Motor neuron (in vitro differentiated cells): Measurements from ENCODE around the gene BARHL2. TPM values are rescaled to one million over a fixed set of nuclear protein-coding genes. Genes with fewer than 3 reads are reported as not detected.
A peak's percentile ranks its signal among the peaks of the same experiment; 100 is the strongest.

Experiments used
- ATAC-seq, 8 experiments: fragments of 200-7000 bp; cut with Tn5 transposase; replicated peaks in 6 of 8; 2 replicates each; pipeline ENCODE4 v1.8.0; 2021; ENCODE audit warnings: mild to moderate bottlenecking in 8 of 8, moderate library complexity in 8 of 8
- H3K27ac ChIP-seq, 2 donors: fragments of 250-450 bp; sonication (Bioruptor Pico); 2 replicates each; pipeline ENCODE4 v1.9.0; 2021; ENCODE audit warnings: antibody characterized with exemption in 2 of 2, mild to moderate bottlenecking in 2 of 2, moderate library complexity in 1 of 2
- H3K4me1 ChIP-seq, 2 donors: fragments of 250-450 bp; sonication (Bioruptor Pico); replicated peaks in 1 of 2; 2 replicates each; pipeline ENCODE4 v1.6.1; 2021; ENCODE audit warnings: antibody characterized with exemption in 2 of 2, mild to moderate bottlenecking in 2 of 2, moderate library complexity in 1 of 2
- H3K4me3 ChIP-seq, 5 donors: fragments of 250-450 bp; sonication (Bioruptor Pico); 2 replicates each; pipeline ENCODE4 v1.9.0; 2021; ENCODE audit warnings: antibody characterized with exemption in 5 of 5, mild to moderate bottlenecking in 5 of 5, moderate library complexity in 4 of 5
- WGBS, 10 experiments: fragments of 450-650 bp; shearing (Covaris generic); methylation state at CpG; one replicate each; pipeline ENCODE4 v1.0.0; 2022; 5-methylcytosine and 5-hydroxymethylcytosine counted together
- in situ Hi-C, 9 experiments: fragments of 400-800 bp; cut with MboI; loops; one replicate each; pipeline ENCODE4 v1.15.0; 2021; ENCODE audit warnings: low sequenced_read_pairs in 9 of 9, low pct_unique_long_range_greater_than_20kb in 2 of 9; ENCODE audit not compliant: unreplicated experiment in 9 of 9
- total RNA-seq, 8 experiments: library from RNA; unstranded; fragments of 300-600 nt; gene quantifications; 2 replicates each; pipeline versions ENCODE4 v1.2.3 to v1.2.4, GENCODE V29; 2022

BARHL2 gene
- total RNA-seq, 8 experiments from 2014 or later, result 0.05 to 1.2 (median 0.14) TPM; not detected in 3

- peak in 6 of 8 experiments; percentile 28 to 70 (median 46) for ATAC-seq
- Histone ChIP-seq H3K27ac (no peak overlapping the region), H3K4me3 (peak overlapping the region in 1 of 5 donors; percentile 29), H3K4me1 (peaks cover 9 to 20% of the 10 kb centered on the region in 2 donors)
- WGBS, 10 experiments, result 7 to 92% (median 25%) methylated on average over 2 to 28 of the region's 36 CpGs
- in situ Hi-C loops, result no loop called here
Observed at GRCh38 chr1:90729504-90730242, 12.6 kb upstream of the BARHL2 start.

- in situ Hi-C loops, result no loop called here
- no peak overlapping the region for H3K4me3 ChIP-seq
Observed at GRCh38 chr1:90728502-90729287, 11.6 kb upstream of the BARHL2 start.

GRCh38 chr1:90727917-90728501, 10.9 kb upstream of the BARHL2 start:
- WGBS, 10 experiments, result 11 to 80% (median 38%) methylated on average over 2 to 5 of the region's 5 CpGs
- ATAC-seq, result no peak
- in situ Hi-C loops, result no loop called here
- peaks cover 9 to 22% of the 10 kb centered on the region in 2 donors for H3K4me1 ChIP-seq
- no peak overlapping the region for H3K4me3 ChIP-seq
- no peak overlapping the region for H3K27ac ChIP-seq

More at GRCh38 chr1:90728502-90729287, 11.6 kb upstream of the BARHL2 start:
- Histone ChIP-seq H3K4me1 (peaks cover 9 to 22% of the 10 kb centered on the region in 2 donors), H3K27ac (no peak overlapping the region)
- WGBS, 10 experiments, result 0 to 34% (median 12%) methylated on average over 3 to 23 of the region's 25 CpGs
- ATAC-seq, result no peak

DNA sequence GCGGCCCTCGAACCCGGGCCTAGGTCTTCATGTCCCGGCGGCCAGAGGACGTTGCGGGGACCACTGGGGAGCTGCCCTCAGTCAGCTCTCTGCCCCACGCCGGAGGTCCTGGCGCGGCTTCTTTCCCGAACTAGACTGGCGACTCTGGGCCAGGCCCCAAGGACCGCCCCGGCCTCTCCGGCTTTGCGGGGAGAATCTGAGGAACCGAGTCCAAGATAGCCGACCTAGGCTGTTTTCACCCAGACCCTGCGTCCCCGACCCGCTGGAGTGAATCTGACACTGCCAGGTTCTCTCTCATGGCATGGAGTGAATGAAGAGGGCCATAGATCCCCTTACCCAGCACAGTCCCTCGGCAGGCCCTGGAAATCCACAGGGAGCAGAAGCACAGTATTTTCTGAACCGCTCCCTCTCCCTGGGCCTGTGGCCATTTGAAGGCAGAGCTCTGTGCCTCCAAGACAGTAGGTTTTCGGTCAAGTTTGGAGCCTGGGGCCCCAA, 9.9 kb upstream of the BARHL2 start:
- in situ Hi-C loops, result no loop called here
- WGBS, 10 experiments, result 0 to 61% (median 37%) methylated on average over 3 to 16 of the region's 25 CpGs; no CpG with 5 or more reads in 4 of the 10 experiments
- Histone ChIP-seq H3K4me3 (no peak overlapping the region), H3K4me1 (peaks cover 9 to 22% of the 10 kb centered on the region in 2 donors), H3K27ac (no peak overlapping the region)
- no peak for ATAC-seq

DNA sequence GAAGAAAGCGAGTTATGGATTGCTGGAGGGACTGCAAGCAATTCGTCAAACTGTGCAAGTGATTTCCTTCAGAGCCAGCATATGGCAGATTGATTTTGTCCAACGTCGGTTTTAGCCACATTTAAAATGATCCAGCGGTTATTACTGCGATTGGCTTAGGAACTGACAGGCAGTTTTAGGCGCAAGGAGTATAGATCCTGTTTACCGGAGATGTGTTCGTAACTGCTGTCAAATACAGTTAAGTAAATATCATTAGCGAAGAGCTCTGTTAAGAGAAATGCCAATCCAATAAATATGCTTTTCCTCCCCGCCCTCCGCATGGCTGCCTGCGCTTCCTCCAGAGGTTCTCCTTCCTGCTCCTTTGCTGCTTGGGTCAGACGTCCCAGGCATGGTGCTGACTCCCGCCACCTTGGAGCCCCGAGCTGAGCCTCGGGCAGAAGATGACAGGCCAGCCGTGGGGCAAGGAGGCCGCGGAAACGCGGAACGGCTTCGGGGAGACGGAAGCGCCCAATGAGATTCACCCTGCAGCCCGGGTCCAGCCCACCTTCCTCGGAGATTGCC, 9.4 kb upstream of the BARHL2 start:
- Histone ChIP-seq H3K4me3 (no peak overlapping the region), H3K4me1 (peaks cover 9 to 22% of the 10 kb centered on the region in 2 donors), H3K27ac (no peak overlapping the region)
- WGBS, 10 experiments, result 0 to 30% (median 14%) methylated on average over 2 to 25 of the region's 28 CpGs; no CpG with 5 or more reads in 1 of the 10 experiments
- ATAC-seq, result no peak
- in situ Hi-C loops, result no loop called here

DNA sequence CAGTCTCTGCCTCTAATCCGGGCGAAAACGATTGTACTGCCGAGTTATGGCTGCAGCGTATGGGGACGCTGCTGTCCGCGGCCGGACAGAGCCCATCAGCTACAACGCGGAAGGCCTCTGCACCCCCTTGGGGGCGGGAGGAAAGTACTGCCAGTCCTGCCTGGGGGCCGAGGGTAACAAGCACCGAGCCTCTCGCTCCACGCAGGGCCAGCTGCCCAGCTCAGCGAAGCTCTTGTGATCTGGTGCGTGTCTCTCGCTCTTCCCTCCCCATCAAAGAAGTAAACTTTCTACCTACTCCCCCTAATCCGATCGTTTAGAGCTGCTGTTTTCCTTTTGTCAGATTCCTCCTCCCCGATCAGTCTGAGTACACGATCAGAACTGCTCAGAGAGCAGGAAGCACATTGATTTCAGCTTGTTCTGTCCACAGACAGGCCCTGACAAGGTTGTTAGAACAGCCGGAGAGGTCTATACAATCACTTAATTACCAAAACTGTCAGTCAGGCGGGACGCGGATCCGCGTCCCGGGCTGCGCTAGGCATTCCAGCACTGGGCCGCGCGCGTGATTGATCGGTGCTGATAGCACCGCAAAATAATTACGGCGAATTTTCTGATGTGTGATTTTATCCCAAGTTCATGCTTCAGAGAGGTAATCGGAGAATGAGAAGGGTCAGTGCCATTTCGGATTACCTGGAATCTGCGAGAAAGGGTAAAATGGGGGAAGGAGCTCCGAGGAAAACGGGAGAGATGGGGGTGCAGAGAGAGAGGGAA, 8.7 kb upstream of the BARHL2 start:
- WGBS, 10 experiments, result 1 to 17% (median 7%) methylated on average over 2 to 35 of the region's 44 CpGs
- Histone ChIP-seq H3K4me1 (peaks cover 9 to 22% of the 10 kb centered on the region in 2 donors), H3K27ac (no peak overlapping the region), H3K4me3 (peak overlapping the region in 3 of 5 donors; percentile 6 to 28 (median 9))
- in situ Hi-C loops, result no loop called here
- ATAC-seq, result peak; percentile 16 to 72 (median 66)

DNA sequence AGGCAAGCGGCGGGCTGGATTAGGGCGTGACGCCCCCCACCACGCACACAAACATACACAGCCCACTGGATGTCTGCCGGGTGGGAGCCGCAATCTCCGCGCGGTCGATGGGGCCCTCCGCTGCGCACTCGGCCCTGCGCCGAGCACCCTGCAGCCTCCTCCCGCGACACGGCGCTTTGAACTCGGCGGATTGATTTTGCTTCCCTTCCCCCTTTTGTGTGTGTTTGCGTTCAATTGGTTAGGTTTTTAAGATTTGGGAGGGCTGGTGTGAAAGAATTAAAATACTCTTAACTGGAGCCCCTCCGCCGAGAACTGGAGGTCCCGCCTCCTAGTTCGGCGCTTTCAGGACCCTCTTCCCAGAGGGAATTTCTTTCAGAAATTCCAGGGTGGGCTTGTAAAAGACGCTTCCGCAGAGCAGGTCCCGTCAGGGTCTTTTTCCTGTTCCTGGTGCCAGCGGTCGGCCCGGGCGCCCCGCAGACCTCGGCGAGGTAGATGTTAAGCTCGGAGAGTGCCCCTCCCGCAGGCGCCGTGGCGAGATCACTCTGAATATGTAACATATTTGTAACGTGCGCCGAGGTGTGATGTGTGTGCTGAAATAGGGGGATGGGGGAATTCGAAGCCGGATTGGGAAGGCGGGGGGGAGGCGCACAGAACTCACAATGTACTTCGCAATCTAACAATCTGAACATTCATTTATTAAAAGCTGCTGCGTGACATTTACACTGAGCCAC, 8.0 kb upstream of the BARHL2 start:
- in situ Hi-C loops, result loop anchor here in 3 of 9 experiments (25.0 kb wide), 3 partner anchors 437 to 613 kb away; no protein-coding TSS in a partner anchor
- Histone ChIP-seq H3K27ac (no peak overlapping the region), H3K4me3 (peak overlapping the region in 3 of 5 donors; percentile 6 to 28 (median 9)), H3K4me1 (peaks cover 9 to 22% of the 10 kb centered on the region in 2 donors)
- 0 to 27% (median 0%) methylated on average over 3 to 36 of the region's 52 CpGs; no CpG with 5 or more reads in 2 of the 10 experiments for whole genome bisulfite sequencing, 10 experiments
- peak in 6 of 8 experiments; percentile 13 to 51 (median 28) for ATAC-seq

- WGBS, 10 experiments, result 0 to 11% (median 7%) methylated on average over 2 to 16 of the region's 19 CpGs; no CpG with 5 or more reads in 2 of the 10 experiments
- no peak for ATAC-seq
- Histone ChIP-seq H3K27ac (no peak overlapping the region), H3K4me1 (peaks cover 9 to 16% of the 10 kb centered on the region in 2 donors), H3K4me3 (no peak overlapping the region)
- in situ Hi-C loops, result loop anchor here in 3 of 9 experiments (25.0 kb wide), 3 partner anchors 438 to 612 kb away; no protein-coding TSS in a partner anchor
Observed at GRCh38 chr1:90724361-90724760, 7.3 kb upstream of the BARHL2 start.

DNA sequence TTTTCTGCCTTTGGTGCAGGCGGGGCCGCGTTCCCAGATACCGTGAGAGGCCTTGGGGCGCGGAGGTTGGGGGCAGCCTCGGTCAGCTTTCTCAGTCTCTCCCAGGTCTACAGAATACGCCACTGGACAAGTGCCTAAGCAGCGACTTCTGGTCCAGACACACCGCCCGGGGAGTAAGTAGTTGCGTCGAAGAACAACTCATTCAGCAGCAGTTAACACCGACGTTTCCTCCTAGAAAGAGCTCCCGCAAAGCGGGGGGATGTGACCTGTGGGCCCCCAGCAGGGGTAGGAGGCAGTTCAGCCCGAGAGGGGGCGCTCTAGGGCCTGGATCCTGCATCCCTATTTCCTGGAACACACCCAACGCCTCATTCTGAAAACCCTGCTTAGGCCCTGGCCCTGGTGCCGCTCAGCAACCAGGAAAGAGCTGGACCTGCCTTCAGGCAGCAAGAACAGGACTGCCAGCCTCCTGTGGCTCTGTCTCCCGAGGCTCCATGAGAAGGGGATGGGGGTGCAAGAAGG, 6.5 kb upstream of the BARHL2 start:
- Histone ChIP-seq H3K4me3 (no peak overlapping the region), H3K27ac (no peak overlapping the region), H3K4me1 (peaks cover 9 to 13% of the 10 kb centered on the region in 2 donors)
- in situ Hi-C loops, result loop anchor here in 3 of 9 experiments (25.0 kb wide), 3 partner anchors 439 to 611 kb away; no protein-coding TSS in a partner anchor
- WGBS, 10 experiments, result 0 to 36% (median 5%) methylated on average over 1 to 20 of the region's 22 CpGs; no CpG with 5 or more reads in 3 of the 10 experiments
- peak in 2 of 8 experiments; percentile 22 to 43 for ATAC-seq

DNA sequence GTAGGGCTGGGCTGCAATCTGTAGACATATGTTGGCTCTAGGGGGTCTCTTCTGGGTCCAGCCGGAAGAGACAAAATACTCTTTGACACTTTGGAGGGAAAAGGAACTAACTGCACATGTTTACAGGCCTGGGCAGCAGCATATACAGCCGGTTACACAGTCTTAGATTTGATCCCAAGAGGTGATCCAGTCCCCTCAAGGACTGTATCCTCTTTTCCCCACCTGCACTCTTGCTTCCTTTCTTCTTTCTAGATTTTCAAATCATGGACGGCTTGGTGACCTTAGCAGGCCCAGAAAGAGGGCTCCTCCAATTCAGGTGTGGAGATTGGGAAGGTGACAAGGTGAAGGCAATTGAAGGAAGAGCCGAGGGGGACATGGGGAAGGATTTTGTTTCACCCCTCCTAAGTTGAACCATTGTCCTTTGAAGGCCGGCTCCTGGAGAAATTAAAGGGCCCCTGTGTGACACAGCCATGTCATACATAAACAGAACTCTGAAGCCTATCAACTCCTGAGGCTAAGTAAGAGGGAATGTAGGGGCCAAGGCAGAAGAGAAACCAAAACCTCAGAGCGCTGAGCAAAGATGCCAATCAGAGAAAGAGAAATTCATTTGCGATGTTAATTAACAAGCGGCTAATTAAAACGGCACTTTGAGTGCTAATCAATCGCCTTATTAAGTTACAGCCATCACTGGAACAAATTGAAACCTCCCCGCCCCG, 5.9 kb upstream of the BARHL2 start:
- Histone ChIP-seq H3K4me3 (no peak overlapping the region), H3K27ac (no peak overlapping the region), H3K4me1 (peaks cover 9 to 13% of the 10 kb centered on the region in 2 donors)
- peak in 1 of 8 experiments; percentile 29 for ATAC-seq
- 6 to 40% (median 20%) methylated on average over 2 to 12 of the region's 12 CpGs for WGBS, 10 experiments
- in situ Hi-C loops, result loop anchor here in 3 of 9 experiments (25.0 kb wide), 3 partner anchors 439 to 611 kb away; no protein-coding TSS in a partner anchor
